Stimulated activated naive CD4-positive, alpha-beta T cell (primary cell): ENCODE results near the gene OLFML1.

ENCODE experiments used
- DNase-seq, 6 experiments: peaks; one replicate each; lab custom pipeline; 2025; lab: John Stamatoyannopoulos, UW

Gene OLFML1

DNA sequence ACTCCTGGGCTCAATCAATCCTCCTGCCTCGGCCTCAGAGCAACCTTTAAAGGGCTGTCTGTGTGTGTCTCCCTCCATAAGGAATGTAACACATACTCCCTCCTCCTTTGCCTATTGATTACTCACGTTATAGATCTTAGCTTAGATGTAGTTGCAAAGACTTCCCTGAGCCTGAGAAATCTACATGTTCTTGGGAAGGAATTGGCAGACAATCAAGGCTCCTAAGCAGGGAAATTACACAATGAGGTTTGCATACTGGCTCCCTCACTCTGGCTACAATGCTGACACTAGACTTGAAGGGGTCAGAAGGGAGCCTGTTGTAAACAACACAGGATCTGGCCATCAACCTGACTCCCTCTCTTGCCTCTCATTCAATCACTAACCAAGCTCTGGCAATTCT, 5.2 kb upstream of the OLFML1 start:
- DNase-seq, result no peak

DNA sequence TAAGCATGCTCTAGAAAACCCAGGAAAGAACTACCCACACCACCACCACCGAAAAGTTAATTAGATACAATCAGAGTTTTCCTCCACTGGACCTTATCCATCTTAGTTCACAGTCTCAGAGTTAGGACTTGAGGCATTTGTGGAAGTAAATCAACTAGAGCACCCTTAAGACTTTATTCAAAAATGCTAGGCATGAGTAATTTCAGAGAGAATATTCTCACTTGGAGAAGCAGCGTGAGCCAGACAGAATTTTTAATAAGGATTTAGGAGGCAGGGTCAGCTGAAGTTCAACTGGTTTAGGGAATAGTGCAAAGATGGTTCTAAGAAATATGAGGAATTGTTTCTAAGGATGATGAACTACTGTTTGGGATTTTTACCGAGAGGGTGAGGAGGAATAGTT, 1.2 kb upstream of the OLFML1 start:
- no peak for DNase-seq

DNA sequence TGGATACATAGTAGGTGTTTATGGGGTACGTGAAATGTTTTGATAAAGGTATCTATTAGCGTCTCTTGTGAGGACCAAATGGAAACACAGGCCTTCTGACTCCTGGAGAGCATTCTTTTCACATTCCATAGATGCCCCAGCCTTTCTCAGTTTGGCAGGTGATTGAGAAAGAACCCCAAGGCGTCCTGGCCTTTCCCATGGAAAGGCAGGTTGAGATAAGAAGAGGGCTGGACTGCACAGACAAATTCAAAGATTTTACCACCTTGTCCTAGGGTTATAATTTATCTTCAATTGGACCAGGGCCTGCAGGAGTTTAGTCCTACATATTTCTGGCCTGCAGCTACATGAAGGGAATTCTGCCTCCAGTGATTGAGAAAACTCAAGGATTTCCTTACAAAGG, 661 bp upstream of the OLFML1 start:
- no peak for DNase-seq

DNA sequence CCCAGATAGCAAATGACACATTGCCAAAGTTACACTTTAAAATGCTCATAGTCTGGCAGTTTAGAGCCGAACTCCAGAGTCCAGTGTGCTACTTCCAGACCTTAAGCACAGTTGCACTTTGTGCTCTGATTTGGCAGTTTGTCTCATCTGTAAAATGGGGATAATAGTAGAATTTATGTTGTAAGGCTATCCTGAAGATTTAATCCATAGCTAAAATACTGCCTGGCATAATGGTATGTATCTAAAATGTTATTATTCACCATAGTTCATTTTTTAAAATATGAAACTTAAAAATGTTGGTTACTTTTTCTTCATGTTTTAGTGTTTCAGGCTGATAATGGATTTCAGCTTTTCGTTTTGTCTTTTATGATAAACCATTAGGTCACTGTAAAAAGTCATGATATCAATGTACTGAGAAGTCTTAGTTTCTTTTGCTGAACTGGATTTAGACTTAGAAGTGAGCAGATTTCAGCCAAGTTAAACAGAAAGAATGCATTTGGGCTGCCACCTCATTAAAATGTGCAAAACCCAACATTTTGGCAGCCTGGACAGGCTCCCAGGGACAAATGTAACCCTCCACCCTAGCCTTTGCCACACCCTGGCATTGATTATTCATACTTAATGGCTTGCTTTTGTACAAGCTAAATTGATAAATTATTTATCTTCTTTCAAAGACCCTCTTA, 933 bp downstream of the OLFML1 start:
- DNase-seq, result no peak

DNA sequence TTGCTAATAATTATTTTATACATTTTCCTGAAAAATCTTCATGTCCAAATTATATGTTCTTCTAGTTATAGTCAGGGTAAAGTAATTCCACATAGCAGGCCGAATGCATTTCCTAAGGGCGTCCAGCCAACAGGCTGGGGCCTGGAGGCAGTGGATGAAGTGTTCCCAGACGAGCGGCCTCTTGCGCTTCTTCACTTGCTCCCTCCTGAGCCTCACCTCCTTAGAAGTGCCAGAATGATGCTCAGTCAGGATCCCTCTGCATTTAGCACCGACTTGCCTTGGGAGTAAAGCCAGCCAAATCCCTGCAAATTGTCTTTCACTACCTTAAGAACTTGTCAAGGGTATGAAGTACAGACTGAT, 1.5 kb downstream of the OLFML1 start:
- no peak for DNase-seq

DNA sequence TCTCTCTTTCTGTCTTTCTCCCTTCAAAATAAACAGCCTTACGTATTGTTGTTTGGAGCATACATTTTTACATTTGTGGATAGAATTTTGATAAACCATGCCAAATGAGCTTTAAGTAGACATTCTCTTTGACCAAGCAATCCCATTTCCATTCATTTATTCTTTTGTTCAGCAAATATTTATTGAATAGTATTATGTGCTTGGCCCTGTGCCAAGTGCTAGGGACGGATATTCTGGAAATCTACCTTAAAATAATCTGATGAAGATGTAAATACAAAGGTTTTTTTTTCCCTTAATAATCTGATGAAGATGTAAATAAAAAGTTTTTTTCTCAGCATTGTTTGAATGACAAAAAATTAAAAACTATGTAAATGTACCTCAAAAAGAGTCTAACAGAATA, 2.1 kb downstream of the OLFML1 start:
- DNase-seq, result no peak

DNA sequence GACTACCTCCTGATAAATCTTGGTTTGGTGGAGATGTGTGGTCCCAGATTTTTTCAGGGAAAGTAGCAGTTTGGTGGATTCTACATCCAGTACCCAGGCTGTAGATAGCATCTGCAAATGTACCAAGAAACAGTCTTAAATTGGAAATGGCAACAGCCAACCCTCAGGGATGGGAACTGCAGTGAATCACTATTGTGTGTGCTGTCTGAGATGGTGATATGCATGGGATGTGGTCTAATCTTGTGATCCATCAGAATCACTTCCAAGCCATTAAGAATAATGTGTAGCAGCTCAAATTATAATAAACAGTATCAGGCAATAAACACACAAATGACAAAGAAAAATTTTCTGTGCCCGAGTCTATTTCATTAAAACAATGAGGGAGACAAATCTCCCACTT, 3.4 kb downstream of the OLFML1 start:
- no peak for DNase-seq

DNA sequence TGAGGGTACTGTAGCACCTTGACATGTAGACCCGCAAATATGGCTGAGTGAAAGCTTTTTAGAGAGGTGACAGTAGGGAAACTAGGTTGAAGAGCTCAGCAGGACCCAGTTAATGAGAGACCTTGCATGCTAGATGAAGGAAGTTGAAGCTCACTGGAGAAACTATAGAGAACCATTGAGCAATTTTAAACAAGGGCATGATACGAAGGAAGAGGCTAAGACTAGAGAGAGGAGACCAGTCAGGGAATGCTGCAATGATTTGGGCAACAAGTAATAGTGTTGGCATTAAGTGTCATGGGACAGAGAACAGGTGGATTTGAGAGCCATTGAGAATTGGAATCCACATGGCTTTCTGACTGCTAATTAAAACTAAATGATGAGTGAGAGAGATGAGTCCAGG, 4.1 kb downstream of the OLFML1 start:
- no peak for DNase-seq

DNA sequence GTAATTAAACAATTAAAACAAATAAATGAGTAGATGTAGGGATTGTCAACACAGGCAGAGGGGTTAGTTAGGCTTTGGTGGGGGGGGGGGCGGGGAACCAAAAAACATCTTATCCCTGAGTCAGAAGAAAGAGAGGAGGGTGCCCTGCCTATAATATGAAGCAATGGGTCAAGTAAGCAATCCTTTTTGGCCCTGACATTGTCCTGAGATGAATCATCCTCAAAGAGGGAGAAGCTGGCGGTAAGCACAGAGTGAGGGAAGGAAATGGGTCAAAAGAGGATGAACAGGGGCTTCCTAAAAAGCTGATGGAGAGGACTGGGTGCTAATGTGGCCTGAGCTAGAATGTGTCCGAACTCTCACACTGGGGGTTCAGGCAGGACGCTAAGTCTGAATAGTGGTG, 4.7 kb downstream of the OLFML1 start:
- DNase-seq, result no peak

DNA sequence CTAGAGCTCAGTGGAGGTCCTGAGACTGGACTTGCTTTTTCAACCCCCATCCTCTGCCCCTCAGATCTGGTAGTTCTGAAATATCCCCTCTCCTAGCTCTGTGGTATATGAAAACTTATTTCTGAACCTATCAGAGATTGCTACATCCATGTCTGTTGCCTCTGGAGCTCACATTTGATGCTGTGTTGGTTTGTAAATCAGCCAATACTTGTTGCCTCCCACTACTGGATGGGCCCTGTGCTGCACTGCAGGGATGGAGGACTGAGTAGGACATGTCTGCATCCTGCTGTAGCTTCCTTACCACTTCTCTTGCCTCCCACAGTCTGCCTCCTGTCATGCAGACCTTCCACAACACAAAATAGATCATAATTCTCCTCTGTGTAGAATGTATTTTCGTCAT, 5.2 kb downstream of the OLFML1 start:
- no peak for DNase-seq

DNA sequence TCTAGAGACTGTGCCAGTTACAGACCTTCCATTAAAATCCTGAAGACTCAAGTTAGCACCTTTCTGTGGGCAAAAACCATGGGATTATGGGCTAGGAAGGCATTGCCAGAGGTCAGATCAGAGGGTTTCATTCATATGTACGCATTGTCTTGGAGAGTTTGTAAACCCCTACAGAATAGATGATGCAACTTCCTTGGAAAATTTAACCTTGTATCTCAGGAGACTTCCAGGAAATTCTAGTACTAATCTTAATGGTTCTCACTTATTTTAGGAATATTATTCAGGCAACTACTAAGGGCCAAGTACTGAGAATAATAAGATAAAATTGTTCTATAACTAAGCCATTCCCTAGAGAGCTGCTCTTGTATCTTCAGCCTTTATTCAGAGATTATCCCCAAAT, 6.9 kb downstream of the OLFML1 start:
- DNase-seq, result no peak

DNA sequence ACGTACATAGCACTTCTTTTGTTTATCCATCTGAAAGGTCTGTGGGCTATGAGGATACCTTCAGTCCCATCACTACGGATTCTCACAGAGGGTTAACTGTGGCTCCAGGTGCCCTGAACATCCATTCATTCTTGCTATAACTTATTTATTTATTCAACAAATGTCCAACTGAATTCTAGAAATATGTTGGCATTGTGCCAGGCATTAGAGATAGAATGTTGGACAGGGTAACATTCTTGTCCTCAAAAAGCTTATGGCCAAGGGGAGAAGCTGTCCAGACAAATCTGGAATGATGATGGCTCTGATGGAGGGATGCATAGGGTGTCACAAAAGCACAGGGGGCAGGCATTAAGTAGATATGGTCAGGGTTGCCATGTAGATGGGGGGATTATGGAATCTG, 8.4 kb downstream of the OLFML1 start:
- DNase-seq, result no peak

DNA sequence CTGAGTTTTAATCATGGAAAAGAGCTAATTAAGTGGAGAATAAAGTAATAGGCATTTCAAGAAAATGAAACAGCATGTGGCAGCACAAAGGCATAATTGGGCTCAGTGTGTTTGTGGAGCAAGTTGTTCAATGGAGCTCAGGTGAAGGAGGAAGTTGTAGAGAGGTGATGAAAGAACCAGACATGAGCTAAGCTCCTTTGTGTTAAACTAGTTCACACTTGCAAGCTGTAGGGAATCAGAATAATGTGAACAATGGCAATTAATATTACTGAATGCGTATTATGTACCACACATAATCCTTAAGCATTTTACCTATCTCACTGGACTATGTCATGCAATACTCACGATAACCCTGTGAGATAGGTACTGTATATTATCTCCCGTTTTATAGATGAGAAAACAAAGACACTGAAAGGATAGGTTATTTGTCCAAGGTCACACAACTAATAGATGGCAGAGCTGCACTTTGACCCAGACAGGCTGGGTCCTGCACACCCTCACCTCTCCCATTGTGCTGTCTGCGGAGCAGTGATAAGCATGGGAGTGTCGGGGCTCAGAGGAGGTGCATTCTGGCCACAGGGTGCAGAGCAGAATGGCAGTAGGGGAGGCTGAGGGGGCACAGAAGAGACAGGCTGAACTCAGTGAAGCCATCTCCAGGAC, 8.9 kb downstream of the OLFML1 start:
- DNase-seq, result no peak

DNA sequence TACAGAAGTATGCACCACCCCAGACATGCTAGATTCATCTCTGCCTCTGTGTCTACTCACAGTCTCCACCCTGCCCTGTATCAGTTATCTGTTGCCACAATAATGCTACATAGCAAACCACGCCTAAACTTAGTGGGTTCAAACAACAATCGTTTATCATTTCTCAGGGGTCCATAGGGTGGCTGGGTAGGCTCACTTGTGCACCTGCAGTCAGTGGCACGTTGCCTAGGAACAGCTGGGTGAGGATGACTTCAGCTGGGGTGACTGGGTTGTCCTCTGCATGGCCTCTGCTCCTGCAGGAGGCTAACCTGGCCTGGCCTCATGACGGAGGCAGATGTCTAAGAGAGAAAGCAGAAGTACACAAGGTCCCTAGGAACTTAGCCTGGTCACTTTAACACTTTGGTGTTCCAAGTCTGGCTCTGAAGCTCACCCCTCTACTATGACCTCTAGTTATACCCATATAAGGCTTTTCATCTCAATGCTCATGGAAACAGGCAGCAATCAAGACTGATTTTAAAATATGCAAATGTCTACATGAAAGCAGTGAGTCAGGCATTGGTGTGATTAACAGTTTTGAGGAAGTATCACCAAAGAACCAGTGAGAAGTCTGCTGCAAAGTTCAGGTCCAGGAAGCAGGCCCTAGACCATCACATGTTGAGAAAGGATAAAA, 10.7 kb downstream of the OLFML1 start:
- DNase-seq, result no peak

DNA sequence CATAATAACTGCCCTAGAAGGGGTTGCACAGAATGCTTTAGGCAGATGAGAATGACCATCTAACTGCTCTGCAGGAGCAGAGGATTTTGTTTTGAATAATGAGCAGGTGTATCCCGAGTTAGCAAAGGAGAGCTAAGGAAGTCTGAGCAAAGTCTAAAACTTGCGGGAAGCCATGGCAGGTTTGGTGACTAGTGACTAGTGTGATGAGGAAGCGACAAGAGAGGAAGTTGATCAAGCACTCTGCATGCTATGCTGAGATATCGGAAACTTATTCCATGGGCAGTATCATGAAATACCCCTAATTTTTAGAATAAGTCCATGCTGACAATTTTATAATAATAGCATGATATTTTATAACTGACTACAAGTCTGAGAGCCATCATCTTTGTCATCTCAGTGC, 12.9 kb downstream of the OLFML1 start:
- DNase-seq, result no peak

DNA sequence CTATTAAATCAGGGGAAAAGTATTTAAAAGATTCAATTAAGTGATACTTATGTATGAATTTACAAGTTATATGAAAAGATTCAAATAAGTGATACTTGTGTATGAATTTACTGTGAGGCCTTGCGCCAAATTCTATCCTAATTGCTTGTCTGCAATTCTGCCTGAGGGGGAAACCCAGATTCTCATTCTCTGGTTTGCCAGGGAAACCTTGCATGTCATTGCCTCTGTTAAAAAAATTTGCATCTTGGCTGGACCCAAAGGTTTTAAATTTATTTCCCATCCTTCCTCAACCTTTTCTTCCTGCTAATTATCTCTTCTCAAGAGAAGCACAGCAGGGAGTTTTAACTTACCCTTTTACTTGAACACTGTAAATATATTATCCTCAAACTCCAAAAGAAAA, 13.8 kb downstream of the OLFML1 start:
- DNase-seq, result no peak

DNA sequence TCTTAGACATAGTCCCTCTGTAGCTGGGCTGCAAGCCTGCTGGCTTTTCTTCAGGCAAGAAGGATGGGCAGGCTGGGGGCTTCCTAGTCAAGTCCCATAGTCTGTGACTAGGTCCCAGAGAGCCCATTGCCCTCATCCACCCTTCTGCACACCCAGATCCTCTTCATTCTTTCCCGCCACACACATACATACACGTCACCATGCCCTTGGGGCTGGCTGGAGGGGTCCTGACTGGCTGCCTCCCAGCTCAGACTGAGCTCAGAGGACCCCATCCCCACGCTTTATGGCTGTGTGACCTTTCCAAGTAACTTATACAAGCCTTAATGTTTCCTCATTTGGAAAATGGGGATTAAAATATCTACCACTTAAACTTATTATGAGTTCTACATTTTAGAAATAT, 14.9 kb downstream of the OLFML1 start:
- no peak for DNase-seq

DNA sequence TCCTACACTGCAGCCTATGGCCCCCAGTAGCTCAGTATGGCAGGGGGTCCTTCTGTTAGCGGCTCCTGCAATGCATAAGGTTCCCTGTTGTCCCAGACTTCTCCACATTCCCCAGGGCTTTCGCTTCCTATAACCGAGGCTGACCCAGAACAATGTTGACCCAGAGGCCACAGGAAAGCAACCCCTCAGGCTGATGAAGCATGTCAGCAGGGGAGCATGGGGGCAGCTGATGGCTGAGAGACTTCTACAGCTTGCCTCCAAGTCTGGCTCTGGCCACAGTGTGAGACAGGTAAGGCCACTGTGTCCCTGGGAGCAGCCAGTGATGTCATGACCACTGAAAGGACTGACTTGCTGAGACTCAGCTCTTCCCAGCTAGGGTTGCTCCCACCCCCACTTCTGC, 15.9 kb downstream of the OLFML1 start:
- no peak for DNase-seq

DNA sequence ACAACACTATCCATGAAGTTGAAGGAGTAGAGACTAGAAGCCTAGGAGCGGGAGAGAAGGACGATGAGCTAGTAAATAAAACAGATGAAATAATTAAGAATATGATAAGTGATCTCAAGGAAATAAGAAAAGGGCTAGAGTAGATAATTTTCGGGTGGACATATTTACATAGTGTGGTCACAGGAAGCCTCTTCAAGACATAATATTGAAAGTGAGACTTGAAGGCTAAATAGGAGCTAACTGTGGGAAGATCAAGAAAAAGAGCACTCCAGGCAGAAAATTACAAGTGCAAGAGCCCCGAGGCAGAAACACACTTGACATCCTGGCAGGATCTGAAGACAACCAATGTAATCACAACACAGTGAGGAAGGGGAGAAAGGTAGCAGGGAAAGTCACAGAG, 16.6 kb downstream of the OLFML1 start:
- DNase-seq, result no peak

DNA sequence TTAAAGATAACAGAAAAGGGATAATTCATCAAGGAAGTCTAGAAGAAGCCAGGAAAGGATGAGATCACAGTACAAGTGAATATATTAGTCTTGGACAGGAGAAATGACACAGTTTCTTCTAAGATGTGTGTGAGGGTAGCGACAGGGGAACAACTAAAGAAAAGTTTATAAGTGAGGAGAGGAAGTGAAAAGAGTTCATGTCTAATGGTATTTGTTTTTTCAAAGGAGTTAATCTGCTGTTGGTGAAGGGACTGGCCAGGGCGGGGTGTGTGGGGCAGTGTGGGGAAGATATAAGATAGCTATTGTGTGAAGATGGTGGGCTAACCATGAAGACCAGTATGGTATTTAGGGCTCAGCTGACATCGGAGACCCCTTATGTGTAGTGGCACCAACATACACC, 20.9 kb downstream of the OLFML1 start:
- DNase-seq, result no peak

DNA sequence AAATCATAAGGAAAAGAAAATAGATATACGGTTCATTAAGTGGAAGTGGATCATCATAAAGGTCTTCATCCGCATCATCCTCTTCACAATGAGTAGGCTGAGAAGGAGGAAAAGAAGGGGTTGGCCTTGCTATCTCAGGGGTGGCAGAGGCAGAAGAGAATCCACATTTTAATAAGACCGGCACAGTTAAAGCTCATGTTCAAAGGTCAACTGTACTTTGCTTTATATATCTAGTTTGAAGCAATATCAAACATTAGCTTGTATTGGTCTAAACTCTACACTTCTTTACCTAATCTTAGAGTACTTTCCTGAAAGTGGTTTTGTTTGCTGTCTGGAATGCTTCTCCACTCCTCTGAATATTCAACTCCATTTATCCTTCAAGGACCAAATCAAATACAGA, 22.8 kb downstream of the OLFML1 start:
- no peak for DNase-seq

DNA sequence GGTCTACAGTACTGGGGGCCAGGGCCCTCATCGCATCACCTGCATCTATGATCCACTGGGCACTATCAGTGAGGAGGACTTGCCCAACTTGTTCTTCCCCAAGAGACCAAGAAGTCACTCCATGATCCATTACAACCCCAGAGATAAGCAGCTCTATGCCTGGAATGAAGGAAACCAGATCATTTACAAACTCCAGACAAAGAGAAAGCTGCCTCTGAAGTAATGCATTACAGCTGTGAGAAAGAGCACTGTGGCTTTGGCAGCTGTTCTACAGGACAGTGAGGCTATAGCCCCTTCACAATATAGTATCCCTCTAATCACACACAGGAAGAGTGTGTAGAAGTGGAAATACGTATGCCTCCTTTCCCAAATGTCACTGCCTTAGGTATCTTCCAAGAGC, 24.7 kb downstream of the OLFML1 start:
- DNase-seq, result no peak

DNA sequence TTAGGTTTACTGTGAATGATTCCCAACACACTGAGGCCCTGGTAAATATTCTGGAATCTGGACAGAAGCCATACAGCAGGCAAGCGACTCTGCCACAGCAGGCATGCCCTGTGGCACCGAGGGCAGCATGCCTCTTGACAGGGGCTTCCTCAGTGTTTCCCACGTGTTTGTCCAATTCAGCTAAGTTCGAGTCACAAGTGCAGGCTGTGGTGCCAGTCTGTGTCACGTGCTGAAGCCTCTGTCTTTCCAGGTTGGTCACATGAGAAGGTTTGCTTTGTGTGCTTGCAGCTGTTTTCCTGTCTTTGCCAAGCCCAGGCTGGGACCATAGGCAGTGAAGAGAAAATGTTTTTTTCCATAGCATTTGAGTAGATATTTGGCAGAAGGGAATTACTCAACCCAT, 26.1 kb downstream of the OLFML1 start:
- DNase-seq, result no peak
